Fibroblast of mammary gland (primary cell): ENCODE data around the gene AUTS2.

Experiments
- DNase-seq: peaks from one replicate; pipeline ENCODE4 v3.0.0-alpha.2; 2010; ENCODE audit warnings: low read depth
- H3K4me3 ChIP-seq: 2 replicates; pipeline ENCODE4 v1.5.1; 2011; ENCODE audit warnings: low read depth, mild to moderate bottlenecking, low read length, moderate library complexity; ENCODE audit not compliant: control insufficient read depth
- CTCF ChIP-seq: conservative IDR thresholded peaks from 2 replicates; pipeline ENCODE4 v1.5.1; 2011; ENCODE audit warnings: low read depth, low read length, inconsistent platforms; ENCODE audit not compliant: control insufficient read depth, insufficient read depth

Gene AUTS2

GRCh38 chr7:69630292-69630691, 32.0 kb downstream of the AUTS2 start:
- no peak overlapping the region for H3K4me3 ChIP-seq
- TF ChIP-seq CTCF = no peak
- peak; percentile 92 for DNase-seq

DNA sequence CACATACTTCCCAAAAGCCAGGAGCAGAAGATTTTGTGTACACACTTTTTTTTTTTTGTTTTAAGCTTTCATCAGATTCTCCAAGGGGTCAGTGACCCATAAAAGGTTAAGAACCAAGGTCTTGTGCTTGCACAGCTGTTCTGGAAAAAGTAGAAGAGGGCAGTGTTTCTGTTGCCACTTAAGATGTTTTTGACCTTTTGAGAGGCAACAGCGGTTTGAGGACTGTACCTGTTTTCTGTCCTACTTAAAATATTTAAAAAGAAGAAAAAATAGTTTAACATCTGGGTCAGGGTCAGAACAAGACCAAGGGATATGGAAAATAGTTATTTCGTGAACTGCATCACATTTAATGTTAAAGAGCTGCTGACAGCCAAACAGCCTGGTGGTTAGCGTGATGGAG, 32.9 kb downstream of the AUTS2 start:
- no peak overlapping the region for H3K4me3 ChIP-seq
- no peak for TF ChIP-seq CTCF
- DNase-seq = no peak

GRCh38 chr7:69632280-69632679, 34.0 kb downstream of the AUTS2 start:
- H3K4me3 ChIP-seq = no peak overlapping the region
- TF ChIP-seq CTCF = no peak
- DNase-seq = no peak

- no peak for TF ChIP-seq CTCF
- peak; percentile 17 for DNase-seq
- H3K4me3 ChIP-seq = no peak overlapping the region
Measured at GRCh38 chr7:69633122-69633831, 35.0 kb downstream of the AUTS2 start.

DNA sequence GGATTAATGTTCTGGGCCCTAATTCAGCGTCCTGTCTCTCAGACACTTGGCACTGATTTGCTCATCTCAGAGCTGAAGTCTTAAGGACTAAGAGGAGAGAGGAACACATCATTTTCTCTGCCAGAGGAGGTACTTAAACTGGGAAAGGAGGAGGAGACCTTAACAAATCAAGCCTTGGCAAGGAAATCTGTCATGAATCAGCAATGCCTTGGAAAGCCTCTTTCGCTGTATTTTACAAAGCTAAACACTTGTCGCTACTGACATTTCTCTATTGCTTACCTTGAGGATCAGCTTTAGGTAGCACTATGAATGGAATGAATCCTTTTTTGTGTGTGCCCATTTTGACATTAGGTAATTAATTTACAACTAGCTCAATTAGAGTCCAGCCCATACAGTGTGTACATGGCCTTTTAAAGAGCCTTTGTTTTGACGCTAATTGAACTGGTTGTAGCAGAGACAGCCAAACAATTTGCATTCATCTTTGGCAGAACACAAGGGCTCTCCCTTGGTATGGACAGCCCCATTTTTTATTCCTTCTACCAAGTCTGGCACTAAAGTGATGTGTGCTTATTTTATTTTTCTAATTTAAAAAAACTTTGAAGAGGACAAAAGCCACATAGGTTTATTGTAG, 37.4 kb downstream of the AUTS2 start:
- TF ChIP-seq CTCF = no peak
- peak; percentile 56 for DNase-seq
- H3K4me3 ChIP-seq = no peak overlapping the region

- TF ChIP-seq CTCF = no peak
- no peak for DNase-seq
- no peak overlapping the region for H3K4me3 ChIP-seq
Measured at GRCh38 chr7:69638674-69639073, 40.4 kb downstream of the AUTS2 start.
